ENCODE data around the gene UFD1. TPM values are rescaled to one million over a fixed set of nuclear protein-coding genes. Genes with fewer than 3 reads are reported as not detected.

The UFD1 gene
- total and polyA plus RNA-seq, 2 donors (not counting 1 experiment from before 2014, with no cell fraction given), result 43.5 to 70.1 TPM

- Histone ChIP-seq H3K27me3 (replicated peaks in 1 of 4; ENCODE audit: control extremely low read depth in 1 of 4, control insufficient read depth in 3 of 4, insufficient read depth in 4 of 4, low read length in 3 of 4) (no peaks in the 10 kb centered on the region), H2AFZ (ENCODE audit: insufficient read depth, low read depth, low read length, poor library complexity, severe bottlenecking) (no peak overlapping the region), H3K36me3 (replicated peaks in 1 of 2; ENCODE audit: control extremely low read depth in 1 of 2, control insufficient read depth in 1 of 2, extremely low read depth in 1 of 2, insufficient read depth in 2 of 2, low read length in 1 of 2) (peaks cover 0 to 78% of the 10 kb centered on the region in 2 experiments), H3K4me1 (ENCODE audit: control insufficient read depth in 2 of 2, insufficient read depth in 2 of 2, low read length in 2 of 2) (peaks cover 0 to 2% of the 10 kb centered on the region in 2 donors), H3K4me2 (replicated peaks; ENCODE audit: low read depth, low read length, poor library complexity, severe bottlenecking) (no peak overlapping the region), H4K20me1 (ENCODE audit: control insufficient read depth, insufficient read depth, low read length, poor library complexity, severe bottlenecking) (no peaks in the 10 kb centered on the region), H3K27ac (ENCODE audit: low read length in 2 of 2) (no peak overlapping the region), H3K9me3 (ENCODE audit: control extremely low read depth in 1 of 3, control insufficient read depth in 2 of 3, insufficient read depth in 1 of 3, low read length in 2 of 3) (no peaks in the 10 kb centered on the region), H3K4me3 (ENCODE audit: control extremely low read depth in 1 of 5, extremely low read depth in 1 of 5, insufficient read depth in 1 of 5, low read depth in 2 of 5, low read length in 4 of 5) (no peak overlapping the region), H3K9ac (ENCODE audit: low read length) (no peak overlapping the region), H3K79me2 (ENCODE audit: control insufficient read depth, insufficient read depth, low read length) (peaks cover 7% of the 10 kb centered on the region)
- ATAC-seq (ENCODE audit: low read depth) (no peak), DNase-seq (no peak)
- WGBS (ENCODE audit: insufficient coverage), result 97% methylated on average over 5 of the region's 6 CpGs
- H3K27ac Mint-ChIP-seq, result no peak overlapping the region
- POLR2A ChIA-PET, result no interaction called here
- H3K4me1 Mint-ChIP-seq, result peaks cover 2% of the 10 kb centered on the region
- TF ChIP-seq CTCF (IDR thresholded peaks at IDR 0.05), result no peak
- TF ChIP-seq EZH2 (IDR thresholded peaks at IDR 0.05; ENCODE audit: borderline replicate concordance, insufficient read depth, low read depth, low read length, poor library complexity, severe bottlenecking), result no peak
- no peaks in the 10 kb centered on the region for H3K27me3 Mint-ChIP-seq
- intact Hi-C loops (cut with micrococcal nuclease), result no loop called here
- CTCF ChIA-PET, result no interaction called here
- no peak overlapping the region for H3K4me3 Mint-ChIP-seq
- H3K9me3 Mint-ChIP-seq (ENCODE audit: insufficient read depth), result no peaks in the 10 kb centered on the region
Measured at GRCh38 chr22:19454156-19454555, 24.8 kb downstream of the UFD1 start.

GRCh38 chr22:19453718-19454117 lies 25.3 kb downstream of the UFD1 start:
- no peak for ATAC-seq (ENCODE audit: low read depth)
- TF ChIP-seq EZH2 (IDR thresholded peaks at IDR 0.05; ENCODE audit: borderline replicate concordance, insufficient read depth, low read depth, low read length, poor library complexity, severe bottlenecking) (no peak), CTCF (IDR thresholded peaks at IDR 0.05) (no peak)

More at GRCh38 chr22:19453718-19454117, 25.3 kb downstream of the UFD1 start:
- intact Hi-C loops (cut with micrococcal nuclease), result no loop called here
- POLR2A ChIA-PET, result no interaction called here
- Histone ChIP-seq H3K9me3 (ENCODE audit: control extremely low read depth in 1 of 3, control insufficient read depth in 2 of 3, insufficient read depth in 1 of 3, low read length in 2 of 3) (no peaks in the 10 kb centered on the region), H3K4me2 (replicated peaks; ENCODE audit: low read depth, low read length, poor library complexity, severe bottlenecking) (no peak overlapping the region), H3K4me3 (ENCODE audit: control extremely low read depth in 1 of 5, extremely low read depth in 1 of 5, insufficient read depth in 1 of 5, low read depth in 2 of 5, low read length in 4 of 5) (no peak overlapping the region), H3K27ac (ENCODE audit: low read length in 2 of 2) (no peak overlapping the region), H3K9ac (ENCODE audit: low read length) (no peak overlapping the region), H3K36me3 (replicated peaks in 1 of 2; ENCODE audit: control extremely low read depth in 1 of 2, control insufficient read depth in 1 of 2, extremely low read depth in 1 of 2, insufficient read depth in 2 of 2, low read length in 1 of 2) (peaks cover 0 to 77% of the 10 kb centered on the region in 2 experiments), H3K4me1 (ENCODE audit: control insufficient read depth in 2 of 2, insufficient read depth in 2 of 2, low read length in 2 of 2) (peaks cover 3 to 7% of the 10 kb centered on the region in 2 donors), H3K27me3 (replicated peaks in 1 of 4; ENCODE audit: control extremely low read depth in 1 of 4, control insufficient read depth in 3 of 4, insufficient read depth in 4 of 4, low read length in 3 of 4) (no peaks in the 10 kb centered on the region), H4K20me1 (ENCODE audit: control insufficient read depth, insufficient read depth, low read length, poor library complexity, severe bottlenecking) (no peaks in the 10 kb centered on the region), H3K79me2 (ENCODE audit: control insufficient read depth, insufficient read depth, low read length) (peaks cover 11% of the 10 kb centered on the region), H2AFZ (ENCODE audit: insufficient read depth, low read depth, low read length, poor library complexity, severe bottlenecking) (no peak overlapping the region)
- Mint-ChIP-seq H3K27ac (no peak overlapping the region), H3K4me1 (peaks cover 4% of the 10 kb centered on the region), H3K4me3 (no peak overlapping the region), H3K9me3 (ENCODE audit: insufficient read depth) (no peaks in the 10 kb centered on the region), H3K27me3 (no peaks in the 10 kb centered on the region)
- WGBS (ENCODE audit: insufficient coverage), result 97% methylated on average over 4 of the region's 5 CpGs
- no peak for DNase-seq
- CTCF ChIA-PET, result no interaction called here
